Gastroesophageal sphincter (tissue), 3 donors: Measurements from ENCODE around the gene NAA20.

Experiments used
- EP300 ChIP-seq: sonication (generic); formaldehyde crosslinking; IDR thresholded peaks from one replicate; pipeline ENCODE4 v1.6.1; 2017; ENCODE audit warnings: antibody characterized with exemption, mild to moderate bottlenecking
- POLR2A ChIP-seq, 2 donors: fragments of 450-650 bp; IDR thresholded peaks; one replicate each; pipeline ENCODE4 v1.6.1; 2017; ENCODE audit warnings: antibody characterized with exemption in 2 of 2, mild to moderate bottlenecking in 2 of 2, moderate library complexity in 1 of 2
- POLR2AphosphoS5 ChIP-seq: sonication (generic); formaldehyde crosslinking; IDR thresholded peaks from one replicate; pipeline ENCODE4 v1.6.1; 2017; ENCODE audit warnings: antibody characterized with exemption
- TF ChIP-seq, protein P1 (sequence below), 4 experiments: fragments of 200-600 bp in 2 of 4; fragments of 450-650 bp in 2 of 4; sonication (generic) in 1 of 4; IDR thresholded peaks; one replicate each; pipeline ENCODE4 v1.5.1; 2017 to 2019; ENCODE audit warnings: antibody characterized with exemption in 4 of 4, mild to moderate bottlenecking in 2 of 4, moderate library complexity in 2 of 4

- no peak for TF ChIP-seq POLR2A (IDR thresholded peaks at IDR 0.05)
- TF ChIP-seq, protein P1, sequence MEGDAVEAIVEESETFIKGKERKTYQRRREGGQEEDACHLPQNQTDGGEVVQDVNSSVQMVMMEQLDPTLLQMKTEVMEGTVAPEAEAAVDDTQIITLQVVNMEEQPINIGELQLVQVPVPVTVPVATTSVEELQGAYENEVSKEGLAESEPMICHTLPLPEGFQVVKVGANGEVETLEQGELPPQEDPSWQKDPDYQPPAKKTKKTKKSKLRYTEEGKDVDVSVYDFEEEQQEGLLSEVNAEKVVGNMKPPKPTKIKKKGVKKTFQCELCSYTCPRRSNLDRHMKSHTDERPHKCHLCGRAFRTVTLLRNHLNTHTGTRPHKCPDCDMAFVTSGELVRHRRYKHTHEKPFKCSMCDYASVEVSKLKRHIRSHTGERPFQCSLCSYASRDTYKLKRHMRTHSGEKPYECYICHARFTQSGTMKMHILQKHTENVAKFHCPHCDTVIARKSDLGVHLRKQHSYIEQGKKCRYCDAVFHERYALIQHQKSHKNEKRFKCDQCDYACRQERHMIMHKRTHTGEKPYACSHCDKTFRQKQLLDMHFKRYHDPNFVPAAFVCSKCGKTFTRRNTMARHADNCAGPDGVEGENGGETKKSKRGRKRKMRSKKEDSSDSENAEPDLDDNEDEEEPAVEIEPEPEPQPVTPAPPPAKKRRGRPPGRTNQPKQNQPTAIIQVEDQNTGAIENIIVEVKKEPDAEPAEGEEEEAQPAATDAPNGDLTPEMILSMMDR (IDR thresholded peaks at IDR 0.05), result no peak
- TF ChIP-seq EP300, result no peak
- TF ChIP-seq POLR2AphosphoS5, result no peak
Measured at GRCh38 chr20:20024942-20025341, 7.8 kb downstream of the NAA20 start.
